SK-N-SH (cell line): ENCODE data around the gene CLEC2A.

ENCODE experiments used
- CHD2 ChIP-seq: fragments of 150-350 bp; IDR thresholded peaks from 2 replicates; pipeline ENCODE4 v1.6.1; 2018; ENCODE audit warnings: low read length; ENCODE audit not compliant: partially characterized antibody
- CTCF ChIP-seq: fragments of 200-600 bp; sonication (generic); IDR thresholded peaks from 2 replicates; pipeline ENCODE4 v1.6.1; 2017; ENCODE audit warnings: antibody characterized with exemption, mild to moderate bottlenecking, moderate library complexity
- EP300 ChIP-seq, 2 experiments: IDR thresholded peaks; 2 replicates each; pipeline versions ENCODE4 v1.4.0 to v1.6.1; 2012; ENCODE audit warnings: borderline replicate concordance in 1 of 2, low read depth in 1 of 2, low read length in 1 of 2
- EZH2phosphoT487 ChIP-seq: fragments of 200-600 bp; sonication (generic); IDR thresholded peaks from 2 replicates; pipeline ENCODE4 v1.6.1; 2017; ENCODE audit warnings: low read depth, mixed run types, mild to moderate bottlenecking, antibody characterized with exemption, moderate library complexity, borderline replicate concordance
- GATA2 ChIP-seq: sonication (generic); formaldehyde crosslinking; IDR thresholded peaks from 2 replicates; pipeline ENCODE4 v1.5.0; 2020; ENCODE audit warnings: mild to moderate bottlenecking, missing genetic modification reagents
- IRF3 ChIP-seq: fragments of 150-350 bp; IDR thresholded peaks from 2 replicates; pipeline ENCODE4 v1.6.1; 2016; ENCODE audit warnings: mild to moderate bottlenecking, low read depth, low read length
- JUND ChIP-seq: IDR thresholded peaks from 2 replicates; pipeline ENCODE4 v1.4.0; 2012
- MAX ChIP-seq: IDR thresholded peaks from 2 replicates; pipeline ENCODE4 v1.4.0; 2012; ENCODE audit warnings: low read depth
- POLR2AphosphoS5 ChIP-seq: IDR thresholded peaks from 2 replicates; pipeline ENCODE4 v1.6.1; 2012; ENCODE audit warnings: low read depth, low read length
- REST ChIP-seq: IDR thresholded peaks from 2 replicates; pipeline ENCODE4 v1.6.1; 2012; ENCODE audit warnings: mild to moderate bottlenecking, low read depth, low read length, moderate library complexity

GRCh38 chr12:9897535-9897934 lies 34.6 kb downstream of the CLEC2A start:
- no peak for TF ChIP-seq EZH2phosphoT487
- TF ChIP-seq JUND, result no peak
- TF ChIP-seq CTCF, result no peak
- TF ChIP-seq REST, result no peak
- no peak for TF ChIP-seq GATA2
- no peak for TF ChIP-seq CHD2
- TF ChIP-seq POLR2AphosphoS5, result no peak
- no peak for TF ChIP-seq EP300 (IDR thresholded peaks at IDR 0.05; ENCODE audit: borderline replicate concordance in 1 of 2, low read depth in 1 of 2, low read length in 1 of 2)
- TF ChIP-seq IRF3, result no peak
- no peak for TF ChIP-seq MAX
